CD14-positive monocyte (primary cell): ENCODE results near the gene MAP7D1. TPM values are rescaled to one million over a fixed set of nuclear protein-coding genes. Genes with fewer than 3 reads are reported as not detected.

Source experiments
- DNase-seq, 3 donors: peaks; one replicate each; pipeline ENCODE4 v3.0.0-alpha.2; 2011 to 2022
- H2AFZ ChIP-seq: 2 replicates; pipeline ENCODE4 v1.6.0; 2012; ENCODE audit warnings: mild to moderate bottlenecking, low read depth, low read length, inconsistent platforms; ENCODE audit not compliant: insufficient read depth, poor library complexity, severe bottlenecking
- H3K27ac ChIP-seq, 2 donors: 1 replicate in 1 of 2; 2 replicates in 1 of 2; pipeline ENCODE4 v1.5.1; 2012 to 2013; ENCODE audit warnings: low read length in 2 of 2, control low read depth in 1 of 2, inconsistent platforms in 1 of 2, low read depth in 1 of 2, mild to moderate bottlenecking in 1 of 2
- H3K27me3 ChIP-seq, 2 donors: one replicate each; pipeline versions ENCODE4 v1.6.0 to v1.6.1; 2011 to 2013; ENCODE audit warnings: low read length in 2 of 2; ENCODE audit not compliant: control insufficient read depth in 2 of 2, insufficient read depth in 2 of 2
- H3K36me3 ChIP-seq, 2 donors: replicated peaks in 1 of 2; 1 replicate in 1 of 2; 2 replicates in 1 of 2; pipeline versions ENCODE4 v1.5.1 to v1.6.1; 2012 to 2013; ENCODE audit warnings: low read length in 2 of 2, control low read depth in 1 of 2, inconsistent platforms in 1 of 2, mild to moderate bottlenecking in 1 of 2; ENCODE audit not compliant: insufficient read depth in 2 of 2, control insufficient read depth in 1 of 2
- H3K4me1 ChIP-seq, 2 donors: 1 replicate in 1 of 2; 2 replicates in 1 of 2; pipeline versions ENCODE4 v1.5.1 to v1.6.1; 2012 to 2013; ENCODE audit warnings: low read length in 2 of 2, control low read depth in 1 of 2, inconsistent platforms in 1 of 2, mild to moderate bottlenecking in 1 of 2, moderate library complexity in 1 of 2; ENCODE audit not compliant: insufficient read depth in 2 of 2, control insufficient read depth in 1 of 2
- H3K4me2 ChIP-seq: replicated peaks from 2 replicates; pipeline ENCODE3; 2012; ENCODE audit warnings: low read length, moderate library complexity, mild to moderate bottlenecking; ENCODE audit not compliant: poor library complexity, severe bottlenecking; ENCODE audit errors: extremely low read depth
- H3K4me3 ChIP-seq, 3 experiments: fragments of 200-600 bp in 1 of 3; sonication (generic) in 1 of 3; replicated peaks in 1 of 3; 1 replicate in 2 of 3; 2 replicates in 1 of 3; pipeline ENCODE4 v1.5.1; 2011 to 2013; ENCODE audit warnings: low read length in 3 of 3, mild to moderate bottlenecking in 3 of 3, control low read depth in 2 of 3, low read depth in 2 of 3, inconsistent platforms in 1 of 3, moderate library complexity in 1 of 3
- H3K79me2 ChIP-seq: 2 replicates; pipeline ENCODE4 v1.6.0; 2012; ENCODE audit warnings: mild to moderate bottlenecking, control low read depth, inconsistent platforms, low read length, moderate library complexity; ENCODE audit not compliant: insufficient read depth
- H3K9ac ChIP-seq: 2 replicates; pipeline ENCODE4 v1.6.0; 2017; ENCODE audit warnings: low read length, mild to moderate bottlenecking; ENCODE audit not compliant: insufficient read depth, poor library complexity, severe bottlenecking
- H3K9me3 ChIP-seq, 2 donors: replicated peaks in 1 of 2; 1 replicate in 1 of 2; 2 replicates in 1 of 2; pipeline versions ENCODE4 v1.5.1 to v1.6.1; 2012 to 2013; ENCODE audit warnings: low read length in 2 of 2, control low read depth in 1 of 2; ENCODE audit not compliant: control insufficient read depth in 1 of 2, insufficient read depth in 1 of 2
- H4K20me1 ChIP-seq: 2 replicates; pipeline ENCODE4 v1.6.0; 2012; ENCODE audit warnings: mild to moderate bottlenecking, low read length, control low read depth, moderate library complexity; ENCODE audit not compliant: insufficient read depth
- H3K27ac Mint-ChIP-seq, 7 donors: one replicate each; pipeline ENCODE4 v1.8.0; 2020; ENCODE audit warnings: mild to moderate bottlenecking in 7 of 7, mixed read lengths in 7 of 7, moderate library complexity in 6 of 7, inconsistent platforms in 2 of 7
- H3K27me3 Mint-ChIP-seq, 3 donors: one replicate each; pipeline ENCODE4 v1.8.0; 2021 to 2022; ENCODE audit warnings: low read depth in 3 of 3, mild to moderate bottlenecking in 3 of 3, mixed read lengths in 3 of 3, moderate library complexity in 3 of 3, inconsistent platforms in 1 of 3
- H3K36me3 Mint-ChIP-seq, 2 donors: one replicate each; pipeline ENCODE4 v1.8.0; 2020; ENCODE audit warnings: mixed read lengths in 2 of 2, inconsistent platforms in 1 of 2, mild to moderate bottlenecking in 1 of 2
- H3K4me1 Mint-ChIP-seq: one replicate; pipeline ENCODE4 v1.8.0; 2020; ENCODE audit warnings: mild to moderate bottlenecking, mixed read lengths
- H3K4me3 Mint-ChIP-seq, 2 donors: one replicate each; pipeline ENCODE4 v1.8.0; 2020; ENCODE audit warnings: mild to moderate bottlenecking in 2 of 2, mixed read lengths in 2 of 2, moderate library complexity in 1 of 2
- H3K9me3 Mint-ChIP-seq, 7 donors: one replicate each; pipeline ENCODE4 v1.8.0; 2020 to 2022; ENCODE audit warnings: mixed read lengths in 7 of 7, mild to moderate bottlenecking in 6 of 7, moderate library complexity in 6 of 7, inconsistent platforms in 2 of 7
- CTCF ChIP-seq: fragments of 200-600 bp; IDR thresholded peaks from one replicate; pipeline ENCODE4 v1.8.0; 2022; ENCODE audit warnings: antibody characterized with exemption, mild to moderate bottlenecking
- WGBS: methylation state at CpG from one replicate; pipeline ENCODE4 v1.1.5; 2013; ENCODE audit warnings: missing lambda C conversion rate; ENCODE audit not compliant: insufficient coverage; 5-methylcytosine and 5-hydroxymethylcytosine counted together
- intact Hi-C, 2 donors: fragments of 100-400 bp; cut with micrococcal nuclease; formaldehyde crosslinking; loops; one replicate each; pipeline versions ENCODE4 v1.15.0 to v1.15.1; 2023
- polyA plus RNA-seq, 3 donors: library from polyadenylated mRNA; depleted of rRNA in 1 of 3; unstranded in 2 of 3; stranded (reverse) in 1 of 3; fragments of 300-500 nt in 2 of 3; fragments of >200 nt in 1 of 3; fragmentation: Illumina TruSeq in 2 of 3; gene quantifications; 1 replicate in 2 of 3; 2 replicates in 1 of 3; pipeline ENCODE4 v1.2.3, GENCODE V29; 2012 to 2021

The MAP7D1 gene
- polyA plus RNA-seq, 3 donors: 12.3 to 153 (median 13.6) TPM

DNA sequence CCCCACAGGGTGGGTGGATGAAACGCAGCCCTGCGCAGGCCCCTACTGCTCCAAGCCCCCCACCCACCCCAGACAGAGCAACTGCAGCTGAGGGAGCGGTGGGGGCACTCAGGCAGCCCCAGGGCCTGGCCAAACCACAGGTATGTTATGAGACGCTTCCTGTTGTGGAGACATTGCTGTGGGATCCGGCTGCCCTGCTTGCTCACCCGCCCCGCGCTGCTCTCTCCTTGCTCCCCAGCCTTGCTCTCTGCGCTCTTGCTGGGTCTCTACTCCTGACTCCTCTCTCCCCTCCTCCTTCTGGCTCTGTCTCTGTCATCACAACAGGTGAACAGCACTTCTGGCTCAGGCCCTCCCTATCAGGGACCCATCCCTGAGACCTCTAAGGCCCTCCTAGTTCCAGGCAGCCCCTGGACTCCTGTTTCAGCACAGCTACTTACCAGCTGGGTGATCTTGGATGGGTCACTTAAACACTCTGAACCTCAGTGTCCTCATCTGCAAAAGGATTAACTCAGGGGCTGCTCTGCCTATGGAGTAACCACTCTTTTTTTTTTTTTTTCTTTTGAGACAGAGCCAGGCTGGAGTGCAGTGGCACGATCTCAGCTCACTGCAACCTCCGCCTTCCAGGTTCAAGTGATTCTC, 46.8 kb upstream of the MAP7D1 start:
- peaks cover 0 to 15% of the 10 kb centered on the region in 2 donors for H3K36me3 ChIP-seq
- H3K4me1 ChIP-seq: no peaks in the 10 kb centered on the region
- intact Hi-C loops: no loop called here
- no peak overlapping the region for H3K4me2 ChIP-seq
- WGBS: 9% methylated on average over 6 of the region's 11 CpGs
- Mint-ChIP-seq H3K4me1 (peaks cover 5% of the 10 kb centered on the region), H3K36me3 (peaks cover 25 to 47% of the 10 kb centered on the region in 2 donors), H3K27ac (no peak overlapping the region), H3K27me3 (peaks cover 2 to 6% (median 5%) of the 10 kb centered on the region in 3 donors), H3K9me3 (peaks cover 0 to under 1% (median 0%) of the 10 kb centered on the region in 7 donors), H3K4me3 (no peak overlapping the region)
- H3K4me3 ChIP-seq: no peak overlapping the region
- no peaks in the 10 kb centered on the region for H3K27me3 ChIP-seq
- no peaks in the 10 kb centered on the region for H4K20me1 ChIP-seq
- no peak overlapping the region for H3K27ac ChIP-seq
- DNase-seq: no peak
- H3K9ac ChIP-seq: no peak overlapping the region
- no peaks in the 10 kb centered on the region for H3K79me2 ChIP-seq
- no peaks in the 10 kb centered on the region for H3K9me3 ChIP-seq
- H2AFZ ChIP-seq: no peak overlapping the region
- TF ChIP-seq CTCF: no peak

DNA sequence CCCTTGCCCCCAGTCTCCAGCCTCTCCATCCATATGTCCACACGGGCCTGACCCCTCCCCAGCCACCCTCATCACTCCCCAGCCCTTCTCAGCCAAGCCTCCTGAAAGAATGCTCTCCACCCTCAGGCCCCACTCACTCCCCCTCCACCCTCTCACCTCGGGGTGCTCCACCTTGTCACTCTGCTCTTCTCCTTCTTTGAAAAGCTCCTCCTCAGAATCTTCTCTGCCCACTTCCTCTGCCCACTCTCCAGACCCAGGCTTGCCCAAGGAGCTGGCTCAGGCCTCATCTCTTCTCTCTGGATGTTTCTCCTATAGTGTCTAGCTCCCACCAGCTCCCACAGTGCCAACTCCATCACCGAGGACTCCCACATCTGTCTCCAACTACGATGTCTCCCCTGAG, 44.8 kb upstream of the MAP7D1 start:
- Histone ChIP-seq H3K27me3 (no peaks in the 10 kb centered on the region), H4K20me1 (no peaks in the 10 kb centered on the region), H3K79me2 (no peaks in the 10 kb centered on the region), H3K4me1 (peaks cover 10 to 15% of the 10 kb centered on the region in 2 donors), H3K4me3 (no peak overlapping the region), H3K9me3 (no peaks in the 10 kb centered on the region), H3K4me2 (no peak overlapping the region), H3K9ac (no peak overlapping the region), H2AFZ (no peak overlapping the region), H3K36me3 (peaks cover 2 to 15% of the 10 kb centered on the region in 2 donors), H3K27ac (no peak overlapping the region)
- no peak for DNase-seq
- H3K9me3 Mint-ChIP-seq: peaks cover 0 to 2% (median 0%) of the 10 kb centered on the region in 7 donors
- H3K27me3 Mint-ChIP-seq: peaks cover 3 to 5% (median 5%) of the 10 kb centered on the region in 3 donors
- H3K27ac Mint-ChIP-seq: peak overlapping the region in 2 of 7 donors; percentile 22 to 25
- intact Hi-C loops: no loop called here
- 71% methylated on average over 4 of the region's 4 CpGs for WGBS
- no peak overlapping the region for H3K4me3 Mint-ChIP-seq
- no peak for TF ChIP-seq CTCF
- peaks cover 27 to 42% of the 10 kb centered on the region in 2 donors for H3K36me3 Mint-ChIP-seq
- H3K4me1 Mint-ChIP-seq: peaks cover 13% of the 10 kb centered on the region
